GM10266 (cell line): ENCODE measurements around the gene RAMACL.

Experiments
- DNase-seq: peaks from one replicate; pipeline ENCODE4 v3.0.0; 2012; ENCODE audit errors: extremely low spot score
- TF ChIP-seq, protein P1 (sequence below): IDR thresholded peaks from 2 replicates; pipeline ENCODE4 v1.5.1; 2012; ENCODE audit warnings: mild to moderate bottlenecking, low read depth; ENCODE audit not compliant: control insufficient read depth, insufficient read depth; ENCODE audit errors: missing control alignments

RAMACL gene

DNA sequence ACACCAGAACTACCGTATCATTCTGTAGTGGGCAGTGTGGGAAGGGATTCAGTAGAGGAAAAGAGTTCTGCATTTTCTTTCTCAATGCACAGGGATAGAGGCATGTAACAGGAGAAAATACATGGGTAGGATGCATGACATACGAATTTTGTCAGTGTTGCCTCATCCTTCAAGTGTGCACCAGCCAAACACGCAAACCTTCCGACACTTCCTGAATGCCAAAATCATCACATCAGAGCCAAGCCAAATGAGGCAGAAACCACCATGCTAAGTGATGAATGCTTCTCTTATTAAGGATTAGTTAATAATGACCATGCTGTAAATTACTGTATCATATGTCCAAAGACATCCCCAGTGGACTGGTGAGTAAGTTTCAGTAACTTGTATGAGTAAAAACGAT, 27.3 kb downstream of the RAMACL start:
- DNase-seq = no peak
- TF ChIP-seq, protein P1, sequence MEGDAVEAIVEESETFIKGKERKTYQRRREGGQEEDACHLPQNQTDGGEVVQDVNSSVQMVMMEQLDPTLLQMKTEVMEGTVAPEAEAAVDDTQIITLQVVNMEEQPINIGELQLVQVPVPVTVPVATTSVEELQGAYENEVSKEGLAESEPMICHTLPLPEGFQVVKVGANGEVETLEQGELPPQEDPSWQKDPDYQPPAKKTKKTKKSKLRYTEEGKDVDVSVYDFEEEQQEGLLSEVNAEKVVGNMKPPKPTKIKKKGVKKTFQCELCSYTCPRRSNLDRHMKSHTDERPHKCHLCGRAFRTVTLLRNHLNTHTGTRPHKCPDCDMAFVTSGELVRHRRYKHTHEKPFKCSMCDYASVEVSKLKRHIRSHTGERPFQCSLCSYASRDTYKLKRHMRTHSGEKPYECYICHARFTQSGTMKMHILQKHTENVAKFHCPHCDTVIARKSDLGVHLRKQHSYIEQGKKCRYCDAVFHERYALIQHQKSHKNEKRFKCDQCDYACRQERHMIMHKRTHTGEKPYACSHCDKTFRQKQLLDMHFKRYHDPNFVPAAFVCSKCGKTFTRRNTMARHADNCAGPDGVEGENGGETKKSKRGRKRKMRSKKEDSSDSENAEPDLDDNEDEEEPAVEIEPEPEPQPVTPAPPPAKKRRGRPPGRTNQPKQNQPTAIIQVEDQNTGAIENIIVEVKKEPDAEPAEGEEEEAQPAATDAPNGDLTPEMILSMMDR = no peak

DNA sequence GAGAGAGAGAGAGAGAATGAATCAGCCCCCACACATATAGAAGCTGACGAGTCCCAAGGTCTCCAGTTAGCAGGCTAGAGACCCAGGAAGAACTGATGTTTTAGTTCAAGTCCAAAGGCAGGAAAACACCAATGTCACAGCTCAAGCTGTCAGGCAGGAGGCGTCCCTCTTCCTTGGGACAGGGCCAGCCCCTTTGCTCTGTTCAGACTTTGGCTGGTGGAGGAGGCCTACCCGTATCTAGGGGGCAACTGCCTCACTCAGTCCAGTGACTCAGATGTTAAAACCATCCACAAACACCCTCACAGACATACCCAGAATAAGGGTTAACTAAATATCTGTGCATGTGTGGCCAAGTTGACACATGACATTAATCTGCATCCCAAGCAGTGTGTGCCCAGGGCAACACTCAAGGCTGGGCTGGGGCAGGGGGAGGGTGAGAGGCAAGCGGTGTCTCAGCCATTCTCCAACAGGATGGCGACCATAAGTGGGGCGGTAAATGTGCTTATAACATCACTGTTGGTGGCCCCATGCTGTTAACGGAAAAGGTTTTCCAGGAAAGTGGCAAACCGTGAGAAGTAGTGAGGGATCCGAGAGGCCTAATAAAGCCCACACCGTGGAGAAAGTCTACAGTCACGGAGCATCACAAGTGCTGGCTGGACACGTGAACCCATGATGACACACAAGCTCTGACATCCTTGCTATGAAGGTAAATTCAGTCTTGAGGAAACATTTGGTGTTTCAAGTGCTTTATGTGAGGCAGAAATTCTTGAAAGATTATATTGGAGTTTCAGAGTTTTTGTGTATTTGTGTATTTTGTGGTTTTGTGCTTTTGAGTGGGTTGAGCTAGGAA, 28.1 kb downstream of the RAMACL start:
- TF ChIP-seq, protein P1 = no peak
- no peak for DNase-seq

DNA sequence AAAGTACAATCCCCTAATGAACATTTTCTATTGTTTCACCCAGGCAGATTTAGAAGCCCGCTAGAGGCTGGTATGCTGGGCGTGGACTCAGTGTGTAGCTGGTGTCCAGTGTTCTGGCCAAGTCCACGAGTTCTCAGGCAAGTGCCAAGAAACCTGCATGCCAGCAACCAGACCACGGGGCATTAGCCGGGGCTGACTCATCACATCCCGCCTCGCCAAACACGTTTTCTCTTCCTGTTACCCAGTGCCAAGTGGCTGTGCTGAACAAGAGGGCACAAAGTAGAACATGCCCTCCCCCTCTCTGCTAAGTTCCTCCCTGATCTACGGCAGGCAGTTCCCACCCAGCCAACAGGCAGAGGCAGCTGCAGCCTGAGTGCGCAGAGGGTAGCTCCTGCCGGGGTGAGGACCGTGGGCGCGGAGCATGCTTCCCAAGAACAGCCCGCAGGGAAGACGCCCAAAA, 29.6 kb downstream of the RAMACL start:
- TF ChIP-seq, protein P1 = no peak
- DNase-seq = no peak

DNA sequence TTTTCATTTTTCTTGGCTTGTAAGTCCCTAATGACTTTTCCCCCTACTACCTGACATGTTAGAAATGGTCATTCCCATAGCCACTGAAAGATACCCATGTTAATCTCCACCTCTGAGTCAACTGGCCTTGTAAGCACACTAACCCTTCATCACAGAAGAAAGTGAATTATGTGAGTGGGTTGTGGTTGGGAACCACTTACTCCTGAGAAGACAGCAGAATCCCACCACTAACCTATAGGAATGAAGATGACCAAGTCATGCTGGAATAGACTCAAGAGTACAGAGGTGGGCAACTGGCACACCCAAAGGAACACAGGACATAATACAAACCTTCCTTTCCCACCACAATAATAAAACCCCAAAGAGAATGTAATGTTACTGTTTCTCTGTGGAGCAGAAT, 30.1 kb downstream of the RAMACL start:
- no peak for DNase-seq
- TF ChIP-seq, protein P1 = no peak

DNA sequence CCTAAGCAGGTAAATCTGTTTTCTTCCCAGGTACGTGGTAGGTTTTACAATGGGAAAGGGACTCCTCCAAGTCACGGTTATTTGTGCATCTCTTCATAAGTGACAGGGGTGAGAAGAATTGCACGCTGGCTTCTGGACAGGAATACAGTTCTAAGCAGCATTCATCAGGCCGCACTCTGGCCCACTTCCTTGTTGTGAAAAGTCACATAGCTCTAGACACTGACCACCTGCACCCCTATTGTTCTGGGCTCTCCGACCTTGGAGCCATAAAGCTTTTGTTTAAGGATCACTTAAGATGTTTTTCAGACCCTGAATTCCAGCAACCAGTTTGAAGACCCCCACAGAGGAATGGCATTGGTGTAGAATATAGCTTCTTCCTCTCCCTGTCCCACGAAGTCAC, 31.4 kb downstream of the RAMACL start:
- TF ChIP-seq, protein P1 = no peak
- no peak for DNase-seq

- TF ChIP-seq, protein P1 = no peak
- DNase-seq = no peak
Observed at GRCh38 chr6:166554316-166554715, 32.2 kb downstream of the RAMACL start.

DNA sequence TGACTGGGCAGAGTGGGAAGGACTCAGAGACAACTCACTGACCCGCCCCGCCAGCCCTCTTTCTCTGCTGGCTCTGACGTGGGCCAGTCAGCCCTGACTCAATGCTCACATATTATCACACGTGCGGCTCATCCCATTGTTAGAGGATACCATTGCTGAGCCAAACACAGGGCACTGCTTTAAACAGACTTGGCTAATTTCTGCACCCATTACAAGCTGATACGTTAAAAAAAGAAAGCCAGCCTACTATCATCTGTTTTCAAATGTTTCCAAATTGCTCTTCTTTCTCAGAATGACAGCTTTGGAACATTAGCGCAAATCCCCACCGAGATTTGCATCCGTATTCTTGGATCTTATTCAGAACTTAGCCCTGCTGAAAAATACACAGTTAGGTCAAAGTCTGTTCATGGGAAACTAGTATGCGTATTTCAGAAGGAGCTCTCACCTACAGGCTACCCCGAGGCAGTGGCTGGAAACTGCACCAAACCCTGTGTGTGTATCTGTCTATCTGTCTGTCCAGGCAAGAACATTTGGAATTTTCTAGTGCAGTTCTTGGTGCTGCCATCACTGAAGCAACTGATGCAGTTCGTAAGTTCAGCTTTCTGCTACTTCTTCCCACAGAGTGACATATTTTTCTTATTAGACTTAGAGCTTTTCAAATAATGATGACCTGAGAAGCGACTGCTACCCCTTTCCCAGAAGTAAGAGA, 32.8 kb downstream of the RAMACL start:
- DNase-seq = no peak
- TF ChIP-seq, protein P1 = no peak
